ENCODE measurements around the gene OLFM1. TPM values are rescaled to one million over a fixed set of nuclear protein-coding genes. Genes with fewer than 3 reads are reported as not detected.

Gene OLFM1
- total and polyA plus RNA-seq, 2 donors from 2014 or later: 2.9 to 33.7 TPM

- no peak overlapping the region for H3K9ac ChIP-seq (ENCODE audit: low read length in 3 of 3)
- FAIRE-seq (no peak), DNase-seq (peak in 2 of 5 donors; percentile 11 to 24)
- intact Hi-C loops (cut with DNase I): no loop called here
- TF ChIP-seq CTCF (IDR thresholded peaks at IDR 0.05; ENCODE audit: borderline replicate concordance, extremely low read depth, insufficient read depth): no peak
- no peak overlapping the region for H3K4me3 ChIP-seq (ENCODE audit: low read length in 3 of 3)
- no peaks in the 10 kb centered on the region for H3K36me3 ChIP-seq (ENCODE audit: control insufficient read depth in 2 of 3, insufficient read depth in 3 of 3, low read length in 3 of 3)
- H3K27ac ChIP-seq (ENCODE audit: low read depth in 2 of 2, low read length in 2 of 2): no peak overlapping the region
- peaks cover 0 to 2% (median 0%) of the 10 kb centered on the region in 3 donors for H3K4me1 ChIP-seq (ENCODE audit: control insufficient read depth in 2 of 3, insufficient read depth in 2 of 3, low read depth in 1 of 3, low read length in 3 of 3)
- H3K9me3 ChIP-seq (ENCODE audit: control insufficient read depth in 2 of 3, insufficient read depth in 1 of 3, low read length in 3 of 3): no peaks in the 10 kb centered on the region
- H3K27me3 ChIP-seq (ENCODE audit: control insufficient read depth, insufficient read depth, low read length): peaks cover 18% of the 10 kb centered on the region
Observed at GRCh38 chr9:135076876-135077430, 10.5 kb upstream of the OLFM1 start.

GRCh38 chr9:135077497-135078200, 9.8 kb upstream of the OLFM1 start:
- H3K27me3 ChIP-seq (ENCODE audit: control insufficient read depth, insufficient read depth, low read length): peaks cover 15% of the 10 kb centered on the region
- intact Hi-C loops (cut with DNase I): no loop called here
- no peak for TF ChIP-seq CTCF (IDR thresholded peaks at IDR 0.05; ENCODE audit: borderline replicate concordance, extremely low read depth, insufficient read depth)

GRCh38 chr9:135078361-135078821, 9.1 kb upstream of the OLFM1 start:
- no peak for FAIRE-seq
- peaks cover 15% of the 10 kb centered on the region for H3K27me3 ChIP-seq (ENCODE audit: control insufficient read depth, insufficient read depth, low read length)
- TF ChIP-seq CTCF (IDR thresholded peaks at IDR 0.05; ENCODE audit: borderline replicate concordance, extremely low read depth, insufficient read depth): no peak

More at GRCh38 chr9:135077497-135078200, 9.8 kb upstream of the OLFM1 start:
- peaks cover 0 to 2% (median 0%) of the 10 kb centered on the region in 3 donors for H3K4me1 ChIP-seq (ENCODE audit: control insufficient read depth in 2 of 3, insufficient read depth in 2 of 3, low read depth in 1 of 3, low read length in 3 of 3)
- DNase-seq: peak; percentile 67 to 83 (median 77)
- no peak overlapping the region for H3K9ac ChIP-seq (ENCODE audit: low read length in 3 of 3)
- H3K27ac ChIP-seq (ENCODE audit: low read depth in 2 of 2, low read length in 2 of 2): no peak overlapping the region
- no peak overlapping the region for H3K4me3 ChIP-seq (ENCODE audit: low read length in 3 of 3)
- no peak for FAIRE-seq
- H3K36me3 ChIP-seq (ENCODE audit: control insufficient read depth in 2 of 3, insufficient read depth in 3 of 3, low read length in 3 of 3): no peaks in the 10 kb centered on the region
- H3K9me3 ChIP-seq (ENCODE audit: control insufficient read depth in 2 of 3, insufficient read depth in 1 of 3, low read length in 3 of 3): no peaks in the 10 kb centered on the region

More at GRCh38 chr9:135078361-135078821, 9.1 kb upstream of the OLFM1 start:
- no peak overlapping the region for H3K27ac ChIP-seq (ENCODE audit: low read depth in 2 of 2, low read length in 2 of 2)
- H3K36me3 ChIP-seq (ENCODE audit: control insufficient read depth in 2 of 3, insufficient read depth in 3 of 3, low read length in 3 of 3): no peaks in the 10 kb centered on the region
- no peak overlapping the region for H3K9ac ChIP-seq (ENCODE audit: low read length in 3 of 3)
- peaks cover 0 to 2% (median 0%) of the 10 kb centered on the region in 3 donors for H3K4me1 ChIP-seq (ENCODE audit: control insufficient read depth in 2 of 3, insufficient read depth in 2 of 3, low read depth in 1 of 3, low read length in 3 of 3)
- no peaks in the 10 kb centered on the region for H3K9me3 ChIP-seq (ENCODE audit: control insufficient read depth in 2 of 3, insufficient read depth in 1 of 3, low read length in 3 of 3)
- peak in 1 of 5 donors; percentile 32 for DNase-seq
- H3K4me3 ChIP-seq (ENCODE audit: low read length in 3 of 3): no peak overlapping the region
- intact Hi-C loops (cut with DNase I): no loop called here

Measured in kidney (tissue), 14 donors.